Renal cortex interstitium (tissue), 11 donors: ENCODE measurements around the gene ZNF444. TPM values are rescaled to one million over a fixed set of nuclear protein-coding genes. Genes with fewer than 3 reads are reported as not detected.
A peak's percentile ranks its signal among the peaks of the same experiment; 100 is the strongest.
"Not testable (repeated sequence)": the region's sequence is repeated elsewhere in the genome, so short reads cannot be mapped to it uniquely, and the experiment has no call there.

Experiments used
- DNase-seq, 11 donors: peaks; one replicate each; pipeline ENCODE4 v3.0.0-alpha.2; 2013; ENCODE audit warnings: low read depth in 9 of 11, low spot score in 4 of 11; ENCODE audit errors: extremely low read depth in 1 of 11
- polyA plus RNA-seq, 3 donors: library from polyadenylated mRNA; unstranded; fragments of 120-200 nt; gene quantifications; one replicate each; pipeline ENCODE4 v1.2.1, GENCODE V29; 2013; ENCODE audit not compliant: insufficient read length in 3 of 3

Gene ZNF444
- polyA plus RNA-seq, 3 donors = 21.3 to 41.4 (median 36.1) TPM

DNA sequence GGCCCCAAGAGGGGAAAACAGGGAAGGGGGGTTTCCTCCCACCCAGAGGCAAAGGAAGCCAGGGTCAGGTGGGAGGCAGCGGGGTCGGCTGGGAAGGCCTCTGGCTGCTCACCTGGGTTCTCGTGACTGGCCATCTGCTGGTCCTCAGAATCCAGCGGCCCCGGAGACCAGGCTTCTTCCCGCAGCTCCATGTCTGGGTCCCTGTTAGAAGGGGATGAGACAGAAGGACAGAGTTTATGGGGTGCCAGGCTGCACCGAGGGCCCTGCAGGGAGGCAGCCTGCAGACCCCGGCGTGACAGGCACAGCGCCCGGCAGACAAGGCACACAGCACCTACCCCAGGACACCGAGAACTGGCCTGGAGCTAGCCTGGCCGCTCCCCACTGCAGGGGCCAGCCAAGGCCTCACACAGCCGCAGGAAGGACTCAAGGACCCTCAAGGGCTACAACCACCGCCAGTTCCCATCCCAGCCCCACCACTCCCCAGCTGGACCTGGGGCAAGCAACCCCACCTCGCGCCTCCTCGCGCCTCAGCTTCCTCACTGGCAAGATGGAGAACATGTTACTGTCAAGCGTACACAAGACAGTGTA, 38.0 kb upstream of the ZNF444 start:
- DNase-seq = no peak

DNA sequence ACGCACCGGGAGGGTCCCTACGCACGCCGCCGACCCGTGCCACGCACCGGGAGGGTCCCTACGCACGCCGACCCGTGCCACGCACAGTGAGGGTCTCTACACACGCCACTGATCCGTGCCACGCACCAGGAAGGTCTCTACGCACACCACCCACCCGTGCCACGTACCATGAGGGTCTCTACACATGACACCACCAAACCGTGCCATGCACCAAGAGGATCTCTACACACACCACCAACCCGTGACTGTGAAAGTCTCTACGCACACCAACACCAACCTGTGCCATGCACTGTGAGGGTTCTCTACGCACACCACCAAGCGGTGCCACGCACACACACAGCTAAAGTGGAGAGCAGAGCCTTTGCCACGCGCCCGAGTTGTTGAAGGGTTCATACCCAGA, 36.7 kb upstream of the ZNF444 start:
- no peak for DNase-seq

DNA sequence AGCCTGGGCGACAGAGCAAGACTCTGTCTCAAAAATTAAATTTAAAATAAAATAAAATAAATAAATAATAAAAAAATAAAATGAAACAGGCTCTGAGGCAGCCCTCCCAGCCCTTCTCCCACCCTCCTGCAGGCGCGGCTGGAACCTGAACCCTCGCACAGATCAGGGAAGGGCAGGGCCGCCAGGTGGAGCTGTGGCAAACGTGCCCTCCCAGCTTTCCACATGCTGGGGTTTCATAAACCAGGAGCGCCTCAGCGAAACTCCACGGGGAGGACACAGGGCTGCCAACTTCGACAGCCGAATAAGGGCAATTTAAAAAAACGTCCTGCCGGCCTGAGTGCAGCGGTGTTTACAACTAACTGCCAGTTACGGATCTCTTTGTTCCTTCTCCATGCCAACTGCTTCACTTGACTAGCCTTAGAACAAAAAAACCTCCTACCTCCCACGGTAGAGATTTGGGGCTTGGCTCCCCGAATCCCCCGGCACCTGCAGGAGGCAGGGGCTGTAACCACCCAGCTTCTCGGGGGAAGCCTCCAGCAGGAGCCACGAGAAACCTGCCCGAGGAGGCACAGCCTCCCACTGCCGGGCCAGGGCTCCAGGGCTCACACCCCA, 35.9 kb upstream of the ZNF444 start:
- peak in 6 of 11 donors; percentile 33 to 71 (median 63) for DNase-seq

DNA sequence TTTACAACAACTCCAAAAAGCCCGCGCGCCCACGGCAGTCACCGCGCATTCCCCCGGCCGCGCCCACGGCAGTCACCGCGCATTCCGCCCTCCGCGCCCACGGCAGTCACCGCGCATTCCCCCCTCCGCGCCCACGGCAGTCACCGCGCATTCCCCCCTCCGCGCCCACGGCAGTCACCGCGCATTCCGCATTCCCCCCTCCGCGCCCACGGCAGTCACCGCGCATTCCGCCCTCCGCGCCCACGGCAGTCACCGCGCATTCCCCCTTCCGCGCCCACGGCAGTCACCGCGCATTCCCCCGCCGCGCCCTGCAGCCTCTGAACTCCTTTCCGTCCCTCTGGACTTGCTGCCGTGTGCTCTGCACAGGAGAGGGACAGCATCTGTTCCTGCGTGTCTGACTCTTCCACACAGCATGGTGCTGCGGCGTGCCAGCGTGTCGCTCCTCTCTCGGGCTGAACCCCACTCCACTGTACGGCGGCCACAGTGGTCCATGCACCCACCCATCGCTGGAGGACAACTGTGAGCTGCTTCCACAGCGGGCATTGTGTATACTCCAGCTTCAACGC, 35.2 kb upstream of the ZNF444 start:
- DNase-seq = not testable (repeated sequence)

DNA sequence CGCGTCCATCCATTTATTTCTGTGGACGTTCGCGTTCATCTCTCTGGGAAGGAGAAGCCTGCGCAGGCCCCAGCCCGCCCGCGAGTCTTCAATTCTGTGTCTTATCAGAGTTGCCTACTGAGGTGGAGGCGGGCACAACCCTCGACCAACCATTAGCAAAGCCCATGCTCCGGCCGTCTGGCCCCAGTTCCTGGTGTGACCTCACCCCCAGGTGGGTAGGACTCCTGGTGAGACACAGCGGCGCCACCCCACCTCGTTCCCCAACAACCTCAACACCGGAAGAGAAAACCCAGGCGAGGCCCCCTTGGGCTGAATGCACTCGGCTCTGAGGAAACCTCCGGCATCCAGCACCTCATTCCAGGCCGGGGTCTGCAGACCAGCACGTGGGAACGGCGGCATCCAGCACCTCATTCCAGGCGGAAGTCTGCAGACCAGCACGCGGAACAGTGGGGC, 34.7 kb upstream of the ZNF444 start:
- no peak for DNase-seq

DNA sequence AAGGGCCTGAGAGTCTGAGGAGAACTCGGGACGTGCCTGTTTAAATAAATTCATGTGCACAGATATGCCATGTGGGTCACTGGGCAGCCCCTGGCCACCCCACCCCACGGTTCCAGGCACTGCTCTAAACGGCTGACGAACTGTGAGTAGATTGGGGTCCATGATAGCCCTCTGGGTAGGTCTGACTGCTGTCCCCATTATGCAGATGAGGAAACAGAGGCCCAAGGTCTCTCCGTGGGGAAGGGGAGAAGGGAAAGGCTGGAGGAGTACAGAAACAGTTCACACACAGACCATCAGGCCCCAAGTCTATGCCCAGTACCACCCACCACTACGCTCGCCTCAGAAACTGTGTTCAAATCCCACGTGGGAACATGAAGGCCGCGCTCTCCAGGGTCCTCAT, 34.1 kb upstream of the ZNF444 start:
- no peak for DNase-seq

DNA sequence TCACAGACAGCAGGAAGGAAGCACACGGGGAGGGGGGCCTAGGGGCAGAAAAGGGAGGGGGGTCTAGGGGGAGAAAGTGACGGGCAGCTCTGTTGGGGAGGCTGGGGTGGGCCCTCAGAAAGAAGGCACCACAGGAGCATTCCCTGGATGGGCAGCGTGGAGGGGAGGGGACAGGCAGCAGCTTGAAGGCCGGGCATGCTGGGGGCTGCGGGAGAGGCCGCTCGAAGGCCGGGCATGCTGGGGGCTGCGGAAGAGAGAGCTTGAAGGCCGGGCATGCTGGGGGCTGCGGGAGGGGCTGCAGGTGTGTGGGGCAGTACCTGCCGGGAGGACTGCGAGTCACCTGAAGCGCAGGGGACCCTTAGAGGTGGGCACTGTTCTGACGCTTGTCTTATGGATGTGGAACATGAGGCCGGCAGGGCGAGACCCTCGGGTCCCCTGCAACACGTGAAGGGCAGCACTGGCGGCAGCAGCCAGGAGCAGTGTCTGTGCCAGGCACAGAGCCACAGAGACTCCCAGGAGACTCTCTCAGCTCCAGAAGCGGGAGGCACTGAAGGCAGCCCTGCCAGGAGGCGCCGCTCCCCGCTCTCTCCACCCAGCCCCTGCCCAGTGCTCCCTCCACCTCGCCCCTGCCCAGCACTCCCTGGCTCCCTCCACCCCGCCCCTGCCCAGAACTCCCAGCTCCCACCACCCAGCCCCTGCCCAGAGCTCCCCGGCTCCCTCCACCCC, 33.3 kb upstream of the ZNF444 start:
- DNase-seq = no peak

GRCh38 chr19:56108447-56109195, 32.5 kb upstream of the ZNF444 start:
- no peak for DNase-seq

DNA sequence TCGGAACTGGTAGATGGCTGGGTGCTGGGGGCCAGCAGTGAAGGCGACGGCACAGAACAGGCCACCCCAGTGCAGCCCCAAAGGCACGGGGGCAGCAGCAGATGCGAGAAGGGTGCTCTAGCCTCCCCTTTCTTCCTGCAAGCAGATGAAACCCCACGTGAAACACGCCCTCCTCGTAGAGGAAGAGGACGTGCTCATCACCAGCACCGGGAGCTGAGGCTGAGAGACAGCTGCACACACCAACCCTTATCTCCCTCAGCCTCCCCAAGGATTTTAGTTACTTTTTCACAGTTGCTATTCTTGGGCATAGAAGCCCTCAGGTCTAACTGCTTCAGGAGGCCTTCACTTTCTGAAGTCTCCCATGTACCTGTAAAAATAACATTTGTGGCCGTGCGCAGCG, 31.9 kb upstream of the ZNF444 start:
- no peak for DNase-seq

DNA sequence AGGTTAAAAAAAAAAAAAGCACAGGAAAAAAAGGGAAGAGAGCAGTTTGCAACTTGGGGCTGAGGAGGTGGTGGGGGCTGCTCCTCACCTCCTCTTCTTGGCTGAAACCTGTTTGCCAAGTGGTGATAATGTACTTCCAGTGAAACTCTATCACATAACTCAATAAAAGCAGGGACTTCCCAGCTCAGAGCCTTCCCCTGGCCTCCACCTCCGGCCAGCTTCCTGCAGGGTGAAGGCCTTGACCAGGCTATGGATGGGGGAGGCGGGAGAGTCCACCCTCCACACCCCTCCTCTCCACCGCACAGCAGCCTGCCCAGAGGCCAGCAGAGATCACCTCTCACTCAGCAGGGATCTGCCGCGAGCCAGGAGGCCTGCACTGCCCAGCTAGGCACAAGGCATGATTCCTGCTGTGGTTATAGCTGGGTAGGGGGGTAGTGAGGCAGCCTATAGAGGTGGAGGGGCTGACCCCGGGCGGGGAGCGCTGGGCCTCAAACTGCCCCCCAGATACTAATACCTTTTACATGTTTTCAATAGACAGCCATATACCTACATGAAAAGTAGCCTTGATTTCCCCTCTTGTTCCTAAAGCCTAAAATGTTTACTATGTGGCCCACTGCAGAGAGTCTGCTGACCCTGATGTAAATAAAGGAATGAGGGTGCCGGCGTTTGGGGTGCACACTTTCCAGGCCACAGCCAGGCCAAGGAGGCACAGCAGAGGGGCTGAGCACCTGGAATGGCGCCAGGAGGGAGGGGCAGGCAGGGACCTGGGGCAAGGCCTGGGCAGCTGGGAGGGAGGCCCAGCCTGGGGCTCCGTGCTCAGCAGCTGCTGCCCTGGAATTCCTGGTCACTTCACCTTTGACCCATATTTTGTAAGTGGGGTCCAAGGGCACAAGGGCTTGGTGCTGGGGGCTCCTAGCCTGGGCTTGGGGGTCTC, 30.3 kb upstream of the ZNF444 start:
- peak in 1 of 11 donors; percentile 25 for DNase-seq

GRCh38 chr19:56111601-56112312, 29.3 kb upstream of the ZNF444 start:
- DNase-seq = no peak

DNA sequence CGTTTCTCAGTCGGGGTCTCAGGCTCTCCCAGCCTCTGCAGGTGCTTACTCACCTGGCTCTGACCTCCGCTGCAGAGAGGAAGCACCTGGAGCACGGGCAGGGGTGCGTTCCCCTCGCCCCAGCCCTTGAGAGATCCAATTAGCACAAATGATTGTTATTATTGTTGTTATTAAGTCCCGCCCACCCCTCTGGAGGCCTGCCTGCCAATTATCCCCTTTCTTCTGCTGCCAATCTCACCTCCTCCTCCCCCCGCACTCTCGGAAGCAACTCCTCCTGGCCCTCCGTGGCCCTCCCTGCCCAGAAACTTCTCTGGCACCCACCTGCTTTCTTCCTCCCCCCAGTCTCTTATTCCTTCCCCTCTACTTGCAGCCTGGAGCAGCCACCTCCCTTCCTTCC, 28.8 kb upstream of the ZNF444 start:
- no peak for DNase-seq

GRCh38 chr19:56113074-56113632, 27.9 kb upstream of the ZNF444 start:
- no peak for DNase-seq

DNA sequence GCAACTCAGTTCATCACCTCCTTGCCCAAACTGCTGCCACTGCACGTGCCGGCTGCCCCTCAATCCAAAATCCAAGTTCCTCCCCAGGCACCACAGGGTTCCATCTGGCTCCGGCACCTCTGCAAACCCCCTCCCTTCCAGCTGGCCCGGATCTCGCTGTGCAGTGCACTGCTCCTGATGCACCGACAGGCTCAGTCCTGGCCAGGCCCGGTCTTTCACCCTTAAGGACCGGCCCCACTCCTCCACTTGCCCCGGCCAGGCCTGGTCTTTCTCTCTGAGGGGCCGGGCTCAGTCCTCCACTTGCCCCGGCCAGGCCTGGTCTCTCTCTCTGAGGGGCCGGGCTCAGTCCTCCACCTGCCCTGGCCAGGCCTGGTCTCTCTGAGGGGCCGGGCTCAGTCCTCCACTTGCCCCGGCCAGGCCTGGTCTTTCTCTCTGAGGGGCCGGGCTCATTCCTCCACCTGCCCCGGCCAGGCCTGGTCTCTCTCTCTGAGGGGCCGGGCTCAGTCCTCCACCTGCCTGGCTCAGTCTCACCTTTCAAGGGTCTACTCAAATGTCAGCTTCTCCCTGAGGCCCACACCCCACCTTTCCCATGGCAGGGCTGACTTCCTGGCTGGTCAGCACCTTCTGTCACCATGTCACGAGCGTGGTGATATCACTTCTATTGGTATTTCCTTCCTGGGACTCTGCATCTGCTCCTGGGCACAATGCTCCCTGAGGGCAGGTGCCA, 26.9 kb upstream of the ZNF444 start:
- DNase-seq = no peak

DNA sequence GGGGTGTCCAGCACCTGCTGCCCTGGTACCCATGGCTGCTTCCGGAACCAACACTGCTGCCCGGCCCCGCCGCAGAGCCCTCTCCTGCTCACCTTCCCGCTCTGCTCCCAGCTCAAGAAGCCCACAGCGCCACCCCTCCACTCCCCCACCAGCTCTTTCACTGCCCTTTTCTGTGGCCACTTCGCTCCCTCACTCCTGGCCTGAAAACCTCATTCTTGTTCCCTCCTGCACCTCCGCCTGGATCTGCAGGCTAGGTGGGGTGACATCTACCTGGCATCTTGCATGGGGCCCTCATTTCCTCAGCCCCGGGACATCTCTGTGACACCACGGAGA, 26.3 kb upstream of the ZNF444 start:
- no peak for DNase-seq

DNA sequence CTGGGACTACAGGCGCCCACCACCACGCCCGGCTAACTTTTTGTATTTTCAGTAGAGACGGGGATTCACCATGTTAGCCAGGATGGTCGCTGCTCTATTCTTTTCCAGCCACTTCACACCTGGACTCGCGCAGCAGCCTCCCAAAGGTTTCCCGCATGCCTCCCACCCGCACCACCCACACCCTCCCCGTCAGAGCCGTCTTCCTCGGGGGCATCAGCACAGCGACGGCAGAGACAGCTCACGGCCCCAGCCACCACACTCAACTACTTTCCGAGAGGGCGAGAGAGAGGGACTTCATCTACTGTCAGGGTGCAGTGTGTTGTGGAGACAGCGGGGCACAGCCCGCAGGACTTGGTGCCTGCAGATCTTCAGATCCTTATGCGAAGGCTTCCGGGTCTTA, 25.6 kb upstream of the ZNF444 start:
- DNase-seq = no peak

- DNase-seq = no peak
Measured at GRCh38 chr19:56116606-56117005, 24.5 kb upstream of the ZNF444 start.
